Brain microvascular endothelial cell (primary cell): ENCODE data around the gene KAT2B.
"Not testable (repeated sequence)": the region's sequence is repeated elsewhere in the genome, so short reads cannot be mapped to it uniquely, and the experiment has no call there.

Experiments used
- DNase-seq: peaks from one replicate; pipeline ENCODE4 v3.0.0-alpha.2; 2020
- H3K27ac ChIP-seq: fragments of 250-450 bp; sonication (Bioruptor Pico); 2 replicates; pipeline ENCODE4 v1.5.1; 2020; ENCODE audit warnings: mild to moderate bottlenecking, moderate library complexity
- H3K27me3 ChIP-seq: fragments of 250-450 bp; sonication (Bioruptor Pico); replicated peaks from 2 replicates; pipeline ENCODE4 v1.5.1; 2020; ENCODE audit warnings: mild to moderate bottlenecking
- H3K36me3 ChIP-seq: fragments of 250-450 bp; sonication (Bioruptor Pico); replicated peaks from 2 replicates; pipeline ENCODE4 v1.5.1; 2020; ENCODE audit warnings: mild to moderate bottlenecking
- H3K4me3 ChIP-seq: 2 replicates; pipeline ENCODE4 v1.5.1; 2011; ENCODE audit warnings: low read depth, mild to moderate bottlenecking, control low read depth, low read length, moderate library complexity
- in situ Hi-C: cut with HindIII; loops from 2 replicates; pipeline ENCODE4 v1.10.0; 2017; ENCODE audit warnings: low sequenced_read_pairs, low pct_ligation_motif_present
- TF ChIP-seq, protein P1 (sequence below): IDR thresholded peaks from 2 replicates; pipeline ENCODE4 v1.5.1; 2011; ENCODE audit warnings: low read depth, mild to moderate bottlenecking, moderate library complexity, low read length, control low read depth, inconsistent platforms; ENCODE audit errors: missing control alignments

The KAT2B gene

DNA sequence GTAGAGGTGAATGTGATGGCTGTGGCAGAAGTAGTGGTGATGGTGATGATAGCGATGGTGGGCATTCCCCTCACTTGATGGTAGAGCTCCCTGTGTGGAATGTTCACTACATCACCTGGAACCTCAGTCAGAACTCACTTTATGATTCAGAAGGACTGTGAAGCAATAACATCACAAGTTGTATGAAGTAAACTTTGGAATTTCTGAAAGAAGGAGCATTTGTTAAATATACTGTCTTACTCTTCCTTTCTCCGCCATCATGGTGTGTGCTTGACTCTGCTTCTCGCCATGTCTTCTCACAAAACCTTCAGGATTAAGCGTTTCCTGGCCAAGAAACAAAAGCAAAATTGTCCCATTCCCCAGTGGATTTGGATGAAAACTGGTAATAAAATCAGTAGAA, 28.1 kb upstream of the KAT2B start, which contains the start of gene PP2D1:
PP2D1 (minus strand) TSS at position 101 of the 400 bp plus-strand sequence. CDS start 192 bp downstream, outside the sequence.
- Histone ChIP-seq H3K27ac (no peak within 1 kb of the TSS), H3K27me3 (no peaks in the 10 kb centered on the region), H3K4me3 (no peak within 1 kb of the TSS), H3K36me3 (no peaks in the 10 kb centered on the region)
- TF ChIP-seq, protein P1, sequence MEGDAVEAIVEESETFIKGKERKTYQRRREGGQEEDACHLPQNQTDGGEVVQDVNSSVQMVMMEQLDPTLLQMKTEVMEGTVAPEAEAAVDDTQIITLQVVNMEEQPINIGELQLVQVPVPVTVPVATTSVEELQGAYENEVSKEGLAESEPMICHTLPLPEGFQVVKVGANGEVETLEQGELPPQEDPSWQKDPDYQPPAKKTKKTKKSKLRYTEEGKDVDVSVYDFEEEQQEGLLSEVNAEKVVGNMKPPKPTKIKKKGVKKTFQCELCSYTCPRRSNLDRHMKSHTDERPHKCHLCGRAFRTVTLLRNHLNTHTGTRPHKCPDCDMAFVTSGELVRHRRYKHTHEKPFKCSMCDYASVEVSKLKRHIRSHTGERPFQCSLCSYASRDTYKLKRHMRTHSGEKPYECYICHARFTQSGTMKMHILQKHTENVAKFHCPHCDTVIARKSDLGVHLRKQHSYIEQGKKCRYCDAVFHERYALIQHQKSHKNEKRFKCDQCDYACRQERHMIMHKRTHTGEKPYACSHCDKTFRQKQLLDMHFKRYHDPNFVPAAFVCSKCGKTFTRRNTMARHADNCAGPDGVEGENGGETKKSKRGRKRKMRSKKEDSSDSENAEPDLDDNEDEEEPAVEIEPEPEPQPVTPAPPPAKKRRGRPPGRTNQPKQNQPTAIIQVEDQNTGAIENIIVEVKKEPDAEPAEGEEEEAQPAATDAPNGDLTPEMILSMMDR, result no peak
- DNase-seq, result no peak
- in situ Hi-C loops, result no loop called here

DNA sequence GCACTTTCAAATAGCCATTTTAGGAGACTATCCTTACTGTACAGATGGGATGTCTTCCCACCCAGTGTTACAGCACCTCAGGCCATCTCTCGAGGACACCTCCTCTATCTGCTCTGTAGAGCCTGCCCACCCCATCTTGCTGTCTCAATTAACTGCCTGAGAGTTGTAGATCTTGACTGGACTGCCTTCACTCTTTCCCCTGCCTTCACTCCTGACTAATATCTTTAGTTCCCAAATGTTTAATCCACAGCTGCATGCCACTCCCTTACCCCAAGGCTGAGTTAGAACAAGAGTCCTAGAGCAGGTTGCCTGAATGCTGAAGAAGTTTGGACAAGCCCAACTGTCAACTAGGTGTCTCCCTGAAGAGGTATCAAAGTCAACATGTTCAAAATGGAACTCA, 26.9 kb upstream of the KAT2B start:
- Histone ChIP-seq H3K27me3 (no peaks in the 10 kb centered on the region), H3K36me3 (no peaks in the 10 kb centered on the region), H3K4me3 (no peak overlapping the region), H3K27ac (no peak overlapping the region)
- TF ChIP-seq, protein P1, result no peak
- no peak for DNase-seq
- in situ Hi-C loops, result no loop called here

DNA sequence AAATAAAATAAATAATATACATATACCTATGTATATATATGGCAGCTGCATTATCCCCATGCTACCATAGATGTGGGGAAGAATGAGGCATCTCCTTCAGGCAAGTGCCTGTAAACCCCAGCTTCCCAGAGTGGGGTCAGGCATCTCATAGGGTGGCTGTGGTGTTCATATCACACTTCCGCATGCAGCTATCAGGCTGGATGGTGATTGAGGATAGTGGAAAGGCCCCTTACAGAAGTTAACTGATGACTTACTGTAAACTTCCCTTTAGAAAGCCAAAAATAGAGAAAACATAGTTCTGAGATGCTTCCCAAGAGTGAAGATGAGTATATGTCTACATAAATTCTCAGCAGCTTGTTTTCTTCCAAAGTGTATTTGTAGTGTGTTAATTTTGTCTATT, 24.7 kb upstream of the KAT2B start:
- TF ChIP-seq, protein P1, result no peak
- Histone ChIP-seq H3K27ac (no peak overlapping the region), H3K36me3 (no peaks in the 10 kb centered on the region), H3K27me3 (no peaks in the 10 kb centered on the region), H3K4me3 (no peak overlapping the region)
- DNase-seq, result no peak
- in situ Hi-C loops, result no loop called here

DNA sequence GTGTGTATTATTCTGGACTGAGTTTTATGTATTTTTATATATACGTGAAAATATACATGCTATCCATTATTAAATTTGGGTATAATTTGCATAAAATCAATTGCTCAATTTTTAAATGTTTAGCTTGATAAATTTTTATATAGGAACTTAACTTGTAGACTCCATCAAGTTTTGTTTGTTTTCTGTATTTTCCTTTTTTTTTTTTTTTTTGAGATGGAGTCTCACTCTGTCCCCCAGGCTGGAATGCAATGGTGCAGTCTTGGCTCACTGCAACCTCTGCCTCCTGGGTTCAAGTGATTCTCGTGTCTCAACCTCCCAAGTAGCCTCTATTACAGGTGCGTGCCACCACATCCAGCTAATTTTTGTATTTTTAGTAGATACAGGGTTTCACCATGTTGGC, 24.2 kb upstream of the KAT2B start:
- in situ Hi-C loops, H3K36me3 ChIP-seq, H3K27me3 ChIP-seq: not testable (repeated sequence)

DNA sequence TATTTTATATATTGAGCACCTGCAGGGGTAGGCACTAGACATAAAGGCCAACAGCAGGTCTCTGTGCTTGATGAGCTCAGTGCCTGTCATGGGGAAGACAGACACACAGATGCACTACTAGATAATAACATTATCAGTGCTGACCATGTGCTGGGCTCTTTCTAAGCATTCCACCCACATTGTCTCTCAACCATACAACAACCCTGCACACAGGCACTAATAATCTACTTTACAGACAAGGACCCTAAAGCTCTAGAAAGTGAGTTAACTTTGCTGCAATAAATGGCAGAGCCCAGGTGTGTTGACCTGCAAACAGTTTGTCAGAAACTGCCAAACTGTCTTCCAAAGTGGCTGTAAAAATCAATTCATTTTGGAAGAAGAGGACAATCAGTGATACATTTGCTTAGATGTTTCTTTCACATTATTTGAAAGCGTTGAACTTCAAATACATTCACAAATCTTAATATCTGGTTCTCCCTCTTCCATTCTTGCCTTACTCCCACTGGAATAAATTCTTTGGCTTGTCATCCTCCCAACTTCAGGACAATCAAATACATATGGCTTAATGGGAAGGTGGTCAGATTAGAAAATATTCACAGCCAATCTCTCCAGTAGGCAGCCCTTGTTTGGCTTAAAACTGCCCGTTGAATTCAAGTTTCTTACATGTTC, 17.2 kb upstream of the KAT2B start:
- TF ChIP-seq, protein P1, result no peak
- H3K27me3 ChIP-seq, result no peaks in the 10 kb centered on the region
- no peaks in the 10 kb centered on the region for H3K36me3 ChIP-seq
- no peak overlapping the region for H3K4me3 ChIP-seq
- DNase-seq, result no peak
- no peak overlapping the region for H3K27ac ChIP-seq
- in situ Hi-C loops, result no loop called here

More for the DNA sequence above, 24.2 kb upstream of the KAT2B start:
- H3K4me3 ChIP-seq, DNase-seq, H3K27ac ChIP-seq: not testable (repeated sequence)

DNA sequence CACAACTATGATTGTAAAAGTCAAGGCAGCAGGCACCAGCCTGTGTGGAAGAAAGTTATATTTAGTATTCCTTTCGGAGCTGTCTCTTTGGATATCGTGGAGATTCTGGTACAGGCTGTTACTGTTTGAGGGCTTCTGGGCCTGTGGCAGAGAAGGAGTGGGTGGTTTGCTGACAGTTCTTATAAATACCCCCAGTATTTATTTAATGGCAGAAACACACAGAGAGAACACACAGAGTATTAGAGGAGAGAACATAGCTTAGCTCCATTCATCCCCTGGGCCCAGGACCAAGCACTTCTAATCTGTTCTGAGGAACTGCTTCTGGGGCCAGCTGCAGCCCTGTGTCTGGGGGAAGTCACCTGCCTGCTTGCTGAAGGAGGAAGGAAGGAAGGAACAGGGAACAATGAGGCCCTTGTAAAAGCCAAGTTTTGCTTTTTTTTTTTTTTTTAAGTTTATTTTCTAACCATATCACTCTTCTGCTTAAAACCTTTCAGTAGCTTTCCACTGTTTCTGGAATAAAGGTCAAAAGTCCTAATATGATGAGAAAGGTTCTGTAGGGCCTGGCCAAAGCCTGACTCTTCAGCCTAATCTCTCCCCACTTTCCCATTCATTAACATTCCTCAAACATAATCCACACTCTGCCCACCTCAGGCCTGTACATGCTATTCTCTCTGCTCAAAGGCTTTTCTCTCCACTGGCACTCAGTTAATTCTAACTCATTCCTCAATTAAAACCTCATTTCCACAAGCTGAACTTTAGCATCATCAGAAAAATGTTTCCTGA, 16.4 kb upstream of the KAT2B start:
- in situ Hi-C loops, result no loop called here
- no peak for DNase-seq
- Histone ChIP-seq H3K36me3 (no peaks in the 10 kb centered on the region), H3K27ac (no peak overlapping the region), H3K27me3 (no peaks in the 10 kb centered on the region), H3K4me3 (no peak overlapping the region)
- TF ChIP-seq, protein P1, result no peak
